CD4-positive, alpha-beta memory T cell (primary cell): ENCODE results near the gene ADAM12. TPM values are rescaled to one million over a fixed set of nuclear protein-coding genes. Genes with fewer than 3 reads are reported as not detected.

Experiments used
- CTCF ChIA-PET: fragments of 350-600 bp; sonication (Branson Sonifier 250); formaldehyde crosslinking; loops from one replicate; lab custom pipeline; 2021; ENCODE audit warnings: inconsistent platforms; ENCODE audit not compliant: partially characterized antibody; lab: Charles Lee
- POLR2A ChIA-PET: fragments of 350-600 bp; sonication (Branson Sonifier 250); formaldehyde crosslinking; loops from one replicate; lab custom pipeline; 2021; ENCODE audit not compliant: partially characterized antibody; lab: Charles Lee
- DNase-seq, 5 donors: peaks; one replicate each; pipeline versions ENCODE4 v3.0.0 to v3.0.0-alpha.2; 2020 to 2022; ENCODE audit warnings: mixed read lengths in 1 of 5
- H3K27ac ChIP-seq: one replicate; pipeline ENCODE4 v1.7.0; 2013; ENCODE audit warnings: low read depth, low read length
- H3K27me3 ChIP-seq: 2 replicates; pipeline ENCODE4 v1.7.0; 2013; ENCODE audit warnings: mild to moderate bottlenecking, low read length, moderate library complexity; ENCODE audit not compliant: insufficient read depth
- H3K36me3 ChIP-seq: 2 replicates; pipeline ENCODE4 v1.7.0; 2013; ENCODE audit warnings: mild to moderate bottlenecking, low read length, moderate library complexity; ENCODE audit not compliant: insufficient read depth
- H3K4me1 ChIP-seq: 2 replicates; pipeline ENCODE4 v1.7.0; 2013; ENCODE audit warnings: mild to moderate bottlenecking, low read length, moderate library complexity; ENCODE audit not compliant: insufficient read depth
- H3K4me3 ChIP-seq, 2 donors: one replicate each; pipeline ENCODE4 v1.7.0; 2013; ENCODE audit warnings: low read length in 2 of 2, mild to moderate bottlenecking in 1 of 2
- H3K9me3 ChIP-seq, 2 donors: one replicate each; pipeline ENCODE4 v1.7.0; 2013; ENCODE audit warnings: low read length in 2 of 2, control low read depth in 1 of 2; ENCODE audit not compliant: control insufficient read depth in 1 of 2
- H3K27ac Mint-ChIP-seq, 7 donors: one replicate each; pipeline ENCODE4 v1.8.0; 2020 to 2021; ENCODE audit warnings: mixed read lengths in 7 of 7, mild to moderate bottlenecking in 6 of 7, inconsistent platforms in 3 of 7, moderate library complexity in 3 of 7
- H3K27me3 Mint-ChIP-seq, 2 donors: one replicate each; pipeline ENCODE4 v1.8.0; 2020 to 2021; ENCODE audit warnings: mixed read lengths in 2 of 2
- H3K36me3 Mint-ChIP-seq, 2 donors: one replicate each; pipeline ENCODE4 v1.8.0; 2020 to 2021; ENCODE audit warnings: mixed read lengths in 2 of 2, inconsistent platforms in 1 of 2, mild to moderate bottlenecking in 1 of 2
- H3K4me1 Mint-ChIP-seq, 4 donors: one replicate each; pipeline ENCODE4 v1.8.0; 2020 to 2021; ENCODE audit warnings: mixed read lengths in 4 of 4, mild to moderate bottlenecking in 1 of 4
- H3K4me3 Mint-ChIP-seq, 8 donors: one replicate each; pipeline ENCODE4 v1.8.0; 2020 to 2021; ENCODE audit warnings: mixed read lengths in 8 of 8, mild to moderate bottlenecking in 7 of 8, moderate library complexity in 6 of 8, inconsistent platforms in 3 of 8
- H3K9me3 Mint-ChIP-seq, 8 donors: one replicate each; pipeline ENCODE4 v1.8.0; 2020 to 2021; ENCODE audit warnings: mixed read lengths in 8 of 8, mild to moderate bottlenecking in 5 of 8, inconsistent platforms in 3 of 8, moderate library complexity in 1 of 8
- intact Hi-C: fragments of 100-400 bp; cut with micrococcal nuclease; formaldehyde crosslinking; loops from one replicate; pipeline ENCODE4 v1.15.1; 2023
- polyA plus RNA-seq, 2 donors: library from polyadenylated mRNA; unstranded; fragments of 300-500 nt; fragmentation: Illumina TruSeq; gene quantifications; one replicate each; pipeline ENCODE4 v1.2.3, GENCODE V29; 2021
- total RNA-seq, 2 experiments: library from RNA; stranded (reverse); gene quantifications; one replicate each; pipeline ENCODE4 v1.2.3, GENCODE V29; 2021

ADAM12 gene
- total and polyA plus RNA-seq, 4 experiments from 2014 or later = 0.17 to 2.3 (median 1.1) TPM

DNA sequence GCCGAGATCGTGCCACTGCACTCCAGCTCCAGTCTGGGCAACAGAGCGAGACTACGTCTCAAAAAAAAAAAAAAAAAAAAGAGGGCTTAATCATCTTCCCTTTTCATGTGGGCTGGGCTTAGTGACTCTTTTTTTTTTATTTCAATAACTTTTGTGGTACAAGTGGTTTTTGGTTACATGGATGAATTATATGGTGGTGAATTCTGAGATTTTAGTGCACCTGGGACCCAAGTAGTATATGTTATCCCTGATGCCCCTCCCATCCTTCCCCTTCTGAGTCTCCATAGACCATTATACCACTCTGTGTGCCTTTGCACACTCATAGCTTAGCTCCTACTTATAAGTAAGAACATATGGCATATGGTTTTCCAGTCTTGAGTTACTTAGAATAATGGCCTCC, 4.8 kb upstream of the ADAM12 start:
- no peaks in the 10 kb centered on the region for H3K27me3 ChIP-seq
- Mint-ChIP-seq H3K4me1 (peaks cover 4 to 31% (median 6%) of the 10 kb centered on the region in 4 donors), H3K27me3 (peaks cover 6 to 8% of the 10 kb centered on the region in 2 donors), H3K27ac (no peak overlapping the region), H3K4me3 (no peak overlapping the region), H3K36me3 (no peaks in the 10 kb centered on the region), H3K9me3 (peaks cover 0 to 14% (median 3%) of the 10 kb centered on the region in 8 donors)
- peaks cover 8% of the 10 kb centered on the region for H3K4me1 ChIP-seq
- H3K9me3 ChIP-seq = no peaks in the 10 kb centered on the region
- no peak overlapping the region for H3K4me3 ChIP-seq
- intact Hi-C loops = no loop called here
- CTCF ChIA-PET = no interaction called here
- no peak overlapping the region for H3K27ac ChIP-seq
- no peak for DNase-seq
- POLR2A ChIA-PET = no interaction called here
- H3K36me3 ChIP-seq = no peaks in the 10 kb centered on the region

DNA sequence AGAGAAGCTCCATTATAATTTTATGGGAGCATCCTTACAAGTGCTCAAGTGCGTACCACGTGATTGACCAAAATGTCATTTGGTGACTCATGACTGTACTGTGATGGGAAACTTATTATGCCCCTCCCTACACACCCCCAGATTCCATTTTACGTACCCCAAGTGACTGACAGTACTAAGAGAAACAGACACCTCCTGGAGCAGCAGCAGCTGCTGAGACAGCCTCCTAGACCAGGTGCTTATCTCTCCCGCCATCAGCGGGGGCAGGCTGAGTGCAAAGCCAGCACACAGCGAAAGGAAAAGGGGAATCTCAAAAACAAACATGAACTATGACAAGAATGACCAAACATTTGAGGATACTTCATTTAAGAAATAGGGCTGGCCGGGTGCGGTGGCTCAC, 4.2 kb upstream of the ADAM12 start:
- Mint-ChIP-seq H3K27me3 (peaks cover 7 to 10% of the 10 kb centered on the region in 2 donors), H3K4me1 (peaks cover 4 to 31% (median 6%) of the 10 kb centered on the region in 4 donors), H3K36me3 (no peaks in the 10 kb centered on the region), H3K27ac (peak overlapping the region in 2 of 7 donors; percentile 17 to 18), H3K9me3 (peaks cover 0 to 14% (median 3%) of the 10 kb centered on the region in 8 donors), H3K4me3 (peak overlapping the region in 4 of 8 donors; percentile 13 to 29 (median 17))
- no peak overlapping the region for H3K27ac ChIP-seq
- H3K36me3 ChIP-seq = no peaks in the 10 kb centered on the region
- H3K4me1 ChIP-seq = peaks cover 8% of the 10 kb centered on the region
- H3K9me3 ChIP-seq = no peaks in the 10 kb centered on the region
- DNase-seq = no peak
- no peak overlapping the region for H3K4me3 ChIP-seq
- intact Hi-C loops = no loop called here
- POLR2A ChIA-PET = interaction anchor here (1.1 kb wide), 1 partner anchor 40 kb away, joined by 3 read pairs; no protein-coding TSS in a partner anchor
- no peaks in the 10 kb centered on the region for H3K27me3 ChIP-seq
- CTCF ChIA-PET = no interaction called here

DNA sequence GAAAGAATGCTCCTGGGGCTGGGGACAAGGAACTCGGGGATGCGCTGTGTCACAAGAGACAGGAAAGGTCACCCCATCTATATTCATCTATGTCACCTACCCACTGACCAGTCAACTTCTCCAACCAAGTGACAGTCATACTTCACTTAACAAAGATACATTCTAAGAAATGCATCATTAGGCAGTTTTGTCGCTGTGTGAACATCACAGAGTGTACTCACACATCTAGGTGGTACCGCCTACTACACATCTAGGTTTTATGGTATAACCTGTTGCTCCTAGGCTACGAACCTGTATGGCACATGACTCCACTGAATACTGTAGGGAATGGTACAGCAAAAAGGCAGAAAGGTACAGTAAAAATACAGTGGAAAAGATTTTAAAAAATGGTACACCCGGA, 3.8 kb upstream of the ADAM12 start:
- H3K27me3 Mint-ChIP-seq = peaks cover 10 to 13% of the 10 kb centered on the region in 2 donors
- Histone ChIP-seq H3K4me1 (peaks cover 8% of the 10 kb centered on the region), H3K4me3 (no peak overlapping the region), H3K27me3 (no peaks in the 10 kb centered on the region), H3K9me3 (no peaks in the 10 kb centered on the region), H3K36me3 (no peaks in the 10 kb centered on the region), H3K27ac (no peak overlapping the region)
- peaks cover 4 to 35% (median 8%) of the 10 kb centered on the region in 4 donors for H3K4me1 Mint-ChIP-seq
- peaks cover 0 to 14% (median 4%) of the 10 kb centered on the region in 8 donors for H3K9me3 Mint-ChIP-seq
- peak overlapping the region in 1 of 8 donors; percentile 36 for H3K4me3 Mint-ChIP-seq
- ChIA-PET CTCF (no interaction called here), POLR2A (interaction anchor here (1.1 kb wide), 1 partner anchor 40 kb away, joined by 3 read pairs; no protein-coding TSS in a partner anchor)
- H3K36me3 Mint-ChIP-seq = peaks cover 2 to 3% of the 10 kb centered on the region in 2 donors
- DNase-seq = no peak
- intact Hi-C loops = no loop called here
- H3K27ac Mint-ChIP-seq = peak overlapping the region in 3 of 7 donors; percentile 5 to 52 (median 18)

DNA sequence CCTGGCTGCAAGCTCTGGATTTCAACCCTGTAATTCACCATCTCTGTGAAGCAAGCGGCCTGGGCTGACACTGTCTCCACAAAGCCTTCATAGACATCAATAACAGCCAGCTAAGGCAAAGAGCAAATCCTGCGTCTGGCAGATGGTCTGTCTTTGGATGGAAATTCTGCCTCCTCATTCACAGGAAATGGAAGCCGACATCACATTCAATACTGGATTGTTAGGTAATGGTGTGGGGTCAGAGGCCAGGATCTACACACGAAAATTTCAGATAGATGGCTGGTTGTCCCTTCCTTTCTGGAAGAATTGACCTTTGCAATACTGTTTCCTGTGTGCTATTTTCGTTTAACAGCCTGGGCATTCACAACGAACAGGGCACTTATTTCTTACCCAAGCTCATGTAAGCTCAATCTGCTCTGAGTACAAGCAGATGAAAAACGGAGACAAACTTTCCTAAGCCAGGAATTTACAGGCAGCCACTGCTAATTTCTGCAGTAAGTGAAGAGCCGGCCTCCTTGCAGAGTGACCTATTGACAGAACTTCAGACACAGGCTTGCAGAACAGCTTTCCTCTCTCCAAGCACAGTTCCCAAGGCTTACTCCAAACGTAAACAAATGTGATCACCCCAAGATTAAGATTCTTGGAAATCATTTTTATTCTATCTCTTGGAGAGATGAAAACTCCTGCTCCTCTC, 3.1 kb upstream of the ADAM12 start:
- Histone ChIP-seq H3K4me3 (no peak overlapping the region), H3K27ac (no peak overlapping the region), H3K9me3 (no peaks in the 10 kb centered on the region), H3K36me3 (no peaks in the 10 kb centered on the region), H3K4me1 (peaks cover 8% of the 10 kb centered on the region), H3K27me3 (no peaks in the 10 kb centered on the region)
- CTCF ChIA-PET = no interaction called here
- Mint-ChIP-seq H3K9me3 (peaks cover 0 to 11% (median 5%) of the 10 kb centered on the region in 8 donors), H3K36me3 (peaks cover 2 to 4% of the 10 kb centered on the region in 2 donors), H3K4me1 (peaks cover 4 to 37% (median 10%) of the 10 kb centered on the region in 4 donors), H3K27me3 (peaks cover 17 to 19% of the 10 kb centered on the region in 2 donors), H3K4me3 (no peak overlapping the region), H3K27ac (peak overlapping the region in 2 of 7 donors; percentile 14 to 52)
- DNase-seq = no peak
- POLR2A ChIA-PET = interaction anchor here (1.1 kb wide), 1 partner anchor 41 kb away, joined by 3 read pairs; no protein-coding TSS in a partner anchor
- intact Hi-C loops = no loop called here

DNA sequence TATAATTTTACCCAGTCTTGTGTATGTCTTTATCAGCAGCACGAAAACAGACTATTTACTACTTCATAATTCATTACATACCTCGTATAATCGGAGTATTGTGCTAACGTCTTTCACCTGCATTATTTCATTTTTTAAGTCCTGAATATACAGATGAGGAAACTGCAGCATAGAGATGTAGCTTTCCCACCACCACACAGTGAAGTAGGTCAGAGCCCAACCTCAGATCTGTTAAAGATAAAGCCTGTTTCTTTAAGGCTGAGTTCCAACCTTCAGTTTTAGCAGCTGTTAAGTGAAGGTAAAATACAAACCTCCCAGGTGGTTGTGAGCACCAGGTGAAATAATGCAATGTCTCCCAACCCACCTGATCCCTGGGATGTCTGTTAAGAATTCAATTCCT, 2.0 kb upstream of the ADAM12 start:
- peaks cover 4 to 45% (median 10%) of the 10 kb centered on the region in 4 donors for H3K4me1 Mint-ChIP-seq
- peaks cover 24% of the 10 kb centered on the region in 2 donors for H3K27me3 Mint-ChIP-seq
- Histone ChIP-seq H3K9me3 (no peaks in the 10 kb centered on the region), H3K27me3 (no peaks in the 10 kb centered on the region), H3K36me3 (no peaks in the 10 kb centered on the region), H3K4me3 (no peak overlapping the region), H3K27ac (no peak overlapping the region), H3K4me1 (peaks cover 8% of the 10 kb centered on the region)
- peaks cover 2 to 4% of the 10 kb centered on the region in 2 donors for H3K36me3 Mint-ChIP-seq
- peak in 4 of 5 donors; percentile 18 to 38 (median 26) for DNase-seq
- H3K4me3 Mint-ChIP-seq = peak overlapping the region; percentile 2 to 68 (median 22)
- peaks cover 0 to 12% (median 3%) of the 10 kb centered on the region in 8 donors for H3K9me3 Mint-ChIP-seq
- H3K27ac Mint-ChIP-seq = peak overlapping the region; percentile 37 to 86 (median 62)
- intact Hi-C loops = no loop called here
- CTCF ChIA-PET = interaction anchor here (1.0 kb wide), 1 partner anchor 114 kb away, joined by 3 read pairs; no protein-coding TSS in a partner anchor
- POLR2A ChIA-PET = no interaction called here

DNA sequence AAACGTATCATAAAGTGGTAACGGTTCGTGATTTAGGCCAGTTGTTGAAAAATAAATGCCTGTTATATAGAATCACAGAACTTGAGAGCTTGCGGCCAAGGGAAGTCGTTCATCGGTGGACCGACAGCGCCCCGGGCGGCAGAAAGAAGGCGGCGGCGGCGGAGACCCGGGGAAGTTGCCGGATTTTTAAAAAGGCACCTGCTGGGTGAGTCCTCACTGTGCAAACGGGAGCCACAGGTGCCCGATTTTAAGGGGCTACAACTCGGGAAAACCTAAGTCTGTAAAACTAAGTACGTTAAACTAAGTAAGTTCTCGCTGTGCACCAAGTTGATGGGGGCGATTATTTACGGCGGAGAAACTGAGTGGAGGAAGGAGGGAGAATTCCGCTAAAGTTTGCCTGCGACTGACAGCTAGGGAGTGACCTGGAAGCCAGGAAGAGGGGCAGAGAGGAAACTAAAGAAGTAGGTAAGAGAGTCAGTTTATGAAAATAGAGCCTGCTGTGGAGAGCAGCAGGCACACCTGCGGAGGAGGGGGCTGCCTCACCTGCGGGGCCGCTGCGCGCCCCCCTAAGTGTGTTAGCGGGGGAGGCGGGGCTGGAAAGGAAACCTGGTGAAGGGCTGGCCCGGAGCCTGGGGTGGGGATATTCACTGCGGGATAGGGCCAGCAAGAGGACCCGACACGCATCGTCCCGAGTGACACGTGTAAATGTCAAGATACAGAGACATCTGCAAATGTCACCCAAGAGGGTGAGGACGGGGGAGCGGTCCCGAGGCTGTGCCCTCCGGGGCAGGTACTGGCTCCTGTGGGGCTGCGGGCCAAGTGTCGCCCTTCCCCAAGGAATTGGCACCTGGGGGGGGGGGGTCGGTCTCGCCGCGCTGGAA, 996 bp downstream of the ADAM12 start:
- intact Hi-C loops = no loop called here
- Mint-ChIP-seq H3K9me3 (peaks cover 0 to 11% (median 3%) of the 10 kb centered on the region in 8 donors), H3K27me3 (peaks cover 24% of the 10 kb centered on the region in 2 donors), H3K4me1 (peaks cover 3 to 45% (median 10%) of the 10 kb centered on the region in 4 donors), H3K27ac (peak overlapping the region in 6 of 7 donors; percentile 37 to 91 (median 72)), H3K36me3 (peaks cover 2 to 4% of the 10 kb centered on the region in 2 donors), H3K4me3 (peak overlapping the region; percentile 82 to 94 (median 86))
- DNase-seq = peak in 4 of 5 donors; percentile 21 to 46 (median 34)
- POLR2A ChIA-PET = no interaction called here
- H3K4me1 ChIP-seq = peaks cover 8% of the 10 kb centered on the region
- H3K27me3 ChIP-seq = no peaks in the 10 kb centered on the region
- no peak overlapping the region for H3K27ac ChIP-seq
- CTCF ChIA-PET = interaction anchor here (1.0 to 1.1 kb wide), 2 partner anchors 116 to 407 kb away, joined by 3 read pairs; no protein-coding TSS in a partner anchor
- H3K9me3 ChIP-seq = no peaks in the 10 kb centered on the region
- no peak overlapping the region for H3K4me3 ChIP-seq
- H3K36me3 ChIP-seq = no peaks in the 10 kb centered on the region
